ENCODE measurements around the gene CPE.

DNA sequence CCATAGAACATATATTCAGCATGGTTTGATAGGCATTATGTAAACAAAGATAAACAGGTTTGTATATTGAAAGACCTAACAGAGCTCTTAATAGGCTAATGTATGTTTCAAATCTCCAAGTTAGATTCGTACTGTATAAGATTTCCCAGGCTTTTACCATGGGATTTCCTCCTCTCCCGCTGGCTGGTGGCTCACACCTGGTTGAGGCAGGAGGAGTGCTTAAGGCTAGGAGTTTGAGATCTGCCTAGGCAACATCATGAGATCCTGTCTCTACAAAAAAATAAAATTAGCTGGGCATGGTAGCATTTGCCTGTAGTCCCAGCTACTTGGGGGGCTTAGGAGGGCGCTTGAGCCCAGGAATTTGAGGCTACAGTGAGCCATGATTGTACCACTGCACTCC lies 5.4 kb downstream of the CPE start:
- no peak for TF ChIP-seq CTCF (IDR thresholded peaks at IDR 0.05; ENCODE audit: low read depth, low read length, missing input control)
- TF ChIP-seq RAD21 (IDR thresholded peaks at IDR 0.05): no peak
- TF ChIP-seq REST (IDR thresholded peaks at IDR 0.05): no peak
- TF ChIP-seq HNF4G (IDR thresholded peaks at IDR 0.05): no peak
- TF ChIP-seq YY1 (IDR thresholded peaks at IDR 0.05): no peak
